ENCODE measurements around the gene HRG. TPM values are rescaled to one million over a fixed set of nuclear protein-coding genes. Genes with fewer than 3 reads are reported as not detected.
A peak's percentile ranks its signal among the peaks of the same experiment; 100 is the strongest.
"Not testable (repeated sequence)": the region's sequence is repeated elsewhere in the genome, so short reads cannot be mapped to it uniquely, and the experiment has no call there.

HRG gene
- total RNA-seq, 1 experiment from 2014 or later, result not detected

DNA sequence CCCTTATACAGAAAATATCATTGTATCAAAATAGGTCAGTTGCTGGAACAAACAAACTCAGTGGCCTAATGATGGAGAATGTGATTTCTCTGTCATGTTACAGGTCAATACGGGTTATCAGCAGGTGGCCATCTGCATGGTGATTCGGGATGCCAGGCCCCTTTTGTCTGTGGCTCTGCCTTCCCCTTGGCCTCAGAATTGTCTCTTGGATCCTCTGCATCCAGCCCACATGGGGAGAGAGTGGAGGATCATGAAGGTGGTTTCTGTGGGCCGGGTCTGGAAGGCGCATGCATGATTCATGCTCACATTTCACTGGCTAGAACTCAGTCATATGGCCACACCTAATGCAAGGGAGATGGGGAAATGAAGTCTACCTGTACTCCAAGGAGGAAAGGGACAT lies 44.9 kb downstream of the HRG start:
- H3K4me2 ChIP-seq (ENCODE audit: low read depth, low read length, poor library complexity, severe bottlenecking); H3K9me2 ChIP-seq (replicated peaks; ENCODE audit: insufficient read depth, low read length); H3K27me3 ChIP-seq (ENCODE audit: low read length); H3K36me3 ChIP-seq (ENCODE audit: insufficient read depth, low read length); H4K20me1 ChIP-seq (ENCODE audit: insufficient read depth, low read depth, low read length); H3K4me1 ChIP-seq (ENCODE audit: low read length); H2AFZ ChIP-seq (ENCODE audit: low read length); H3K79me2 ChIP-seq (ENCODE audit: low read length); DNase-seq; H3K9ac ChIP-seq (ENCODE audit: low read length); H3K4me3 ChIP-seq (ENCODE audit: low read length); H3K9me3 ChIP-seq (ENCODE audit: low read length); H3K27ac ChIP-seq (ENCODE audit: low read length): not testable (repeated sequence)

DNA sequence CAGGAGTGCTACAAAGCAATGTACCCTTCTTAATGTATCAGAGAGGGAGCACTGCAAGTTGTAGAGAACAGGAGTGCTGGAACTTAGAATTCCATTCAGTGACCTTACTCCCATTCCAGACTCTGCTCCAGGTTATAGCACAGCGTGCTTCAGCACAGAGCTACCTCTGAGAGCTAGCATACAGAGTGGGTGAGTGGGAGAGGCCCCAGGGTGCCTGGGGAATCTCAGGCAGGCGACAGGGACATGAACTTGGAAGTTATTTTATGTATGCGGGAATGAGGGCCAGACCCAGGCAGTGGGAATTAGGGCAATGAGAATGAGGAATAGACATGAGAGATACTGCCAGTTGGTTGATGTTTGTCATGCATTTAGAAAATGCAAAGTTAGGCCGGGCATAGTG lies 47.7 kb downstream of the HRG start:
- H4K20me1 ChIP-seq (ENCODE audit: insufficient read depth, low read depth, low read length), result no peaks in the 10 kb centered on the region
- H3K9ac ChIP-seq (ENCODE audit: low read length), result no peak overlapping the region
- H3K27me3 ChIP-seq (ENCODE audit: low read length), result no peaks in the 10 kb centered on the region
- H3K9me2 ChIP-seq (replicated peaks; ENCODE audit: insufficient read depth, low read length), result no peaks in the 10 kb centered on the region
- no peak overlapping the region for H3K4me3 ChIP-seq (ENCODE audit: low read length)
- H3K4me1 ChIP-seq (ENCODE audit: low read length), result no peaks in the 10 kb centered on the region
- no peak overlapping the region for H3K4me2 ChIP-seq (ENCODE audit: low read depth, low read length, poor library complexity, severe bottlenecking)
- no peaks in the 10 kb centered on the region for H3K79me2 ChIP-seq (ENCODE audit: low read length)
- DNase-seq, result no peak
- H3K27ac ChIP-seq (ENCODE audit: low read length), result no peak overlapping the region
- no peak overlapping the region for H2AFZ ChIP-seq (ENCODE audit: low read length)
- no peaks in the 10 kb centered on the region for H3K9me3 ChIP-seq (ENCODE audit: low read length)
- H3K36me3 ChIP-seq (ENCODE audit: insufficient read depth, low read length), result no peaks in the 10 kb centered on the region

DNA sequence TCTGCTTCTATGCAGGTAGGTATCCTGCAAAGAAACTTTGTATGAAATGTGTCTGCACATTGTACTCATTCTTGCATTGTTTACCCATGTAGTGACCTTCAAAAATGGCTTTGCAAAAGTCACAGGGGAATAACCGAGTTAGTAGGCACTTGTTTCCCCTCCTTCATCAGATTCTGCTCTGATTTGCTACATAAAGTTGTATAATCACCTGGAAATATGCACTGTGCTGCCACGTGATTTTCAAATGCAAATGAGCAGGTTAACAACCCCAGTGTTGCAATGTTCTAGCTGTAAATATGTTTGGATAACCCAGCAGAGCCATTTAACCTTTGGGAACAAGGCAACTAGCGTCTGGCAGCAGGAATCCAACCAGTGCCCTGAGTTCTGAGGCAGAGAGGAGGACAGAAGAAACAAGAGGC lies 51.2 kb downstream of the HRG start, which contains the start of gene KNG1:
TSS of gene KNG1 (plus strand) at position 321 of the 419 bp plus-strand sequence. CDS start 184 bp downstream, outside the sequence.
- Histone ChIP-seq H3K9me2 (replicated peaks; ENCODE audit: insufficient read depth, low read length) (no peaks in the 10 kb centered on the region), H3K27me3 (ENCODE audit: low read length) (no peaks in the 10 kb centered on the region), H3K27ac (ENCODE audit: low read length) (no peak within 1 kb of the TSS), H3K4me1 (ENCODE audit: low read length) (no peaks in the 10 kb centered on the region), H3K36me3 (ENCODE audit: insufficient read depth, low read length) (no peaks in the 10 kb centered on the region), H2AFZ (ENCODE audit: low read length) (no peak within 1 kb of the TSS), H4K20me1 (ENCODE audit: insufficient read depth, low read depth, low read length) (no peaks in the 10 kb centered on the region), H3K4me2 (ENCODE audit: low read depth, low read length, poor library complexity, severe bottlenecking) (no peak within 1 kb of the TSS), H3K9ac (ENCODE audit: low read length) (no peak within 1 kb of the TSS), H3K4me3 (ENCODE audit: low read length) (no peak within 1 kb of the TSS), H3K79me2 (ENCODE audit: low read length) (no peaks in the 10 kb centered on the region), H3K9me3 (ENCODE audit: low read length) (no peaks in the 10 kb centered on the region)
- DNase-seq, result no peak

DNA sequence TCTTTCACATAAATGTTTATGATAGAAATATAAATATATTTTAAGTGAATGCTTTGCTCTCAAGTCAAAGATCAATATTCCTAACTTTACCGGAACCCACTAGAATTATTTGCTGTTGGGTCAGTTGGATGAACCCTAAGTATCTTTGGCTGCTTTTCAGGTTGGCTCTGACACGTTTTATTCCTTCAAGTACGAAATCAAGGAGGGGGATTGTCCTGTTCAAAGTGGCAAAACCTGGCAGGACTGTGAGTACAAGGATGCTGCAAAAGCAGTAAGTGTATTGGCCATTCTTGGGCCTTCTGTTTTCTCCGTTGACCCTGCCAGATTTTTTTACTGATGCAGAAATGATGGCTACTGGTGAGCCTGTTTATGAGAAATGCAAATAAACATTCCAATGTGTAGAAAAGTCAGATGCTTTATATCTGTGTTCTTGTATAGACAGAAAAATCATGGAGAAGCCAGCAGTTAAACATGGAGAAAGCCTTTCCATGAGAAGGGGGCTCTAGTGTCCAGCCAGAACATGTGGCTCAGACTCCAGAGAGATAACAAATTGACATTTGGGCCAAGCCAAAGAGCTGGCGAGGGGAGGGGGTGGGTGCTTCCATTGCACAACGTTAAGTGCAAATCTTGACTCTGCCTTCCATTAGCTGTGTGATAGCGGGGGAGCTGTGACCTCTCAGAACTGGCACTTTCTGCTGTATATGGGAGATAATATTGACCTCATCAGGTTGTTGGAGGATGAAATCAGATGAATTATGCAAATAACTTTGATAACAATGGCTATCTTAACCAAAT lies 54.3 kb downstream of the HRG start:
- Histone ChIP-seq H4K20me1 (ENCODE audit: insufficient read depth, low read depth, low read length) (no peaks in the 10 kb centered on the region), H3K4me2 (ENCODE audit: low read depth, low read length, poor library complexity, severe bottlenecking) (no peak overlapping the region)

DNA sequence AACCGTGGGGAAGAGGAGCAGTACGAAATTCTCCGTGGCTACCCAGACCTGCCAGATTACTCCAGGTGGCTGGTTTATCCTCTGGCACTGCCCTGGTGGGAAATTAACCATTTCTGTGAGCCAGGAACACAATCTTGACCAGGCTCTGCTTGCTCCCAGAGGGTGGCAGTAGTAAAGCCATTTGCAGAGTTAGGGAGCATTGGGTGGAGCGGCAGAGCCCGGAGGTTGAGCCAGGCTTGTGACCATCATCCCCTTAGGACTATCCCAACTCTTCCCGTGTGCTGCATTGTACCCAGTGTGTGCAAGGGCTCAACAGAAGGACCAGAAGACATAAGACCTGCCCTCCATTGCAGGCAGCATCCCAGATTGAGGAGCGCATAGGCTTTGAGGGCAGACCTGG lies 56.6 kb downstream of the HRG start:
- no peak overlapping the region for H3K4me3 ChIP-seq (ENCODE audit: low read length)
- H3K79me2 ChIP-seq (ENCODE audit: low read length), result no peaks in the 10 kb centered on the region
- no peaks in the 10 kb centered on the region for H3K4me1 ChIP-seq (ENCODE audit: low read length)
- no peak overlapping the region for H3K27ac ChIP-seq (ENCODE audit: low read length)
- H2AFZ ChIP-seq (ENCODE audit: low read length), result no peak overlapping the region
- DNase-seq, result peak; percentile 52
- H4K20me1 ChIP-seq (ENCODE audit: insufficient read depth, low read depth, low read length), result no peaks in the 10 kb centered on the region
- no peaks in the 10 kb centered on the region for H3K27me3 ChIP-seq (ENCODE audit: low read length)
- H3K9me3 ChIP-seq (ENCODE audit: low read length), result no peaks in the 10 kb centered on the region
- H3K4me2 ChIP-seq (ENCODE audit: low read depth, low read length, poor library complexity, severe bottlenecking), result no peak overlapping the region
- H3K9ac ChIP-seq (ENCODE audit: low read length), result no peak overlapping the region
- H3K36me3 ChIP-seq (ENCODE audit: insufficient read depth, low read length), result no peaks in the 10 kb centered on the region
- H3K9me2 ChIP-seq (replicated peaks; ENCODE audit: insufficient read depth, low read length), result no peaks in the 10 kb centered on the region

More for the DNA sequence above, 54.3 kb downstream of the HRG start:
- Histone ChIP-seq H3K9me2 (replicated peaks; ENCODE audit: insufficient read depth, low read length) (no peaks in the 10 kb centered on the region), H3K9ac (ENCODE audit: low read length) (no peak overlapping the region), H3K36me3 (ENCODE audit: insufficient read depth, low read length) (no peaks in the 10 kb centered on the region), H2AFZ (ENCODE audit: low read length) (no peak overlapping the region), H3K27me3 (ENCODE audit: low read length) (no peaks in the 10 kb centered on the region), H3K4me3 (ENCODE audit: low read length) (no peak overlapping the region), H3K27ac (ENCODE audit: low read length) (no peak overlapping the region), H3K9me3 (ENCODE audit: low read length) (no peaks in the 10 kb centered on the region), H3K79me2 (ENCODE audit: low read length) (no peaks in the 10 kb centered on the region), H3K4me1 (ENCODE audit: low read length) (no peaks in the 10 kb centered on the region)
- no peak for DNase-seq

DNA sequence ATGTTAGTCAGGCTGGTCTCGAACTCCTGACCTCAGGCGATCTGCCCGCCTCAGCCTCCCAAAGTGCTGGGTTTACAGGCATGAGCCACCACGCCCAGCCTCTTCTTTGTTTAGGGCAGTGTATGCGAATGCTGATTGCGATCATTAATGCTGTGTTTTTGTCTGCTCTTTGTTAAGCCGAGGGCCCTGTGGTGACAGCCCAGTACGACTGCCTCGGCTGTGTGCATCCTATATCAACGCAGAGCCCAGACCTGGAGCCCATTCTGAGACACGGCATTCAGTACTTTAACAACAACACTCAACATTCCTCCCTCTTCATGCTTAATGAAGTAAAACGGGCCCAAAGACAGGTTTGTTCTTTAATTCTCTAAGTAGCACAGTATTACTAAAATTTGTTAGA lies 59.1 kb downstream of the HRG start:
- Histone ChIP-seq H3K9me3 (ENCODE audit: low read length) (no peaks in the 10 kb centered on the region), H3K4me3 (ENCODE audit: low read length) (no peak overlapping the region), H3K4me2 (ENCODE audit: low read depth, low read length, poor library complexity, severe bottlenecking) (no peak overlapping the region), H3K79me2 (ENCODE audit: low read length) (no peaks in the 10 kb centered on the region), H3K27me3 (ENCODE audit: low read length) (no peaks in the 10 kb centered on the region), H3K9ac (ENCODE audit: low read length) (no peak overlapping the region), H3K4me1 (ENCODE audit: low read length) (no peaks in the 10 kb centered on the region), H4K20me1 (ENCODE audit: insufficient read depth, low read depth, low read length) (no peaks in the 10 kb centered on the region), H3K36me3 (ENCODE audit: insufficient read depth, low read length) (no peaks in the 10 kb centered on the region), H3K27ac (ENCODE audit: low read length) (no peak overlapping the region), H3K9me2 (replicated peaks; ENCODE audit: insufficient read depth, low read length) (no peaks in the 10 kb centered on the region), H2AFZ (ENCODE audit: low read length) (no peak overlapping the region)
- DNase-seq, result no peak

Small RNAs within 50 kb of the gene (small RNA-seq; reads per million reads assigned to genes)
- not detected for gene RF00017

Other genes with a start within 250 kb of the HRG start
- 12.2 and 18.4 TPM in 2 replicates for gene CRYGS, start 121.6 kb upstream of the HRG start, total RNA-seq (2014; rRNA removed; shearing (Covaris generic); ENCODE audit: low replicate concordance)
- 20.6 and 38.7 TPM in 2 replicates for gene TBCCD1, start 98.7 kb upstream of the HRG start, total RNA-seq (2014; rRNA removed; shearing (Covaris generic); ENCODE audit: low replicate concordance)
- 103 and 127 TPM in 2 replicates for gene DNAJB11, start 95.3 kb upstream of the HRG start, total RNA-seq (2014; rRNA removed; shearing (Covaris generic); ENCODE audit: low replicate concordance)
- not detected in 2 replicates for gene AHSG, start 53.0 kb upstream of the HRG start, total RNA-seq (2014; rRNA removed; shearing (Covaris generic); ENCODE audit: low replicate concordance)
- gene FETUB, start 25.6 kb upstream of the HRG start, total RNA-seq (2014; rRNA removed; shearing (Covaris generic); ENCODE audit: low replicate concordance), result not detected in 2 replicates
- gene KNG1, start 51.3 kb downstream of the HRG start, total RNA-seq (2014; rRNA removed; shearing (Covaris generic); ENCODE audit: low replicate concordance), result not detected in 2 replicates
- 541 and 657 TPM in 2 replicates for gene EIF4A2, start 117.6 kb downstream of the HRG start, total RNA-seq (2014; rRNA removed; shearing (Covaris generic); ENCODE audit: low replicate concordance)
- 59.7 and 80.7 TPM in 2 replicates for gene RFC4, start 140.5 kb downstream of the HRG start, total RNA-seq (2014; rRNA removed; shearing (Covaris generic); ENCODE audit: low replicate concordance)
- gene ADIPOQ, start 176.7 kb downstream of the HRG start, total RNA-seq (2014; rRNA removed; shearing (Covaris generic); ENCODE audit: low replicate concordance), result not detected in 2 replicates

Measured in Karpas-422 (cell line).